Sciatic nerve (tissue), 2 donors: ENCODE results near the gene MACROD2. TPM values are rescaled to one million over a fixed set of nuclear protein-coding genes. Genes with fewer than 3 reads are reported as not detected.

ENCODE experiments used
- ATAC-seq: fragments of 200-7000 bp; cut with Tn5 transposase; one replicate; pipeline ENCODE4 v1.9.1; 2020; ENCODE audit warnings: mild to moderate bottlenecking, moderate library complexity
- DNase-seq: peaks from one replicate; pipeline ENCODE4 v3.0.0-alpha.2; 2020; ENCODE audit warnings: low spot score
- intact Hi-C: fragments of 100-400 bp; cut with DNase I; formaldehyde crosslinking; loops from one replicate; pipeline ENCODE4 v1.14.2; 2022
- total RNA-seq: library from RNA; stranded (reverse); fragmentation: NEBNext Ultra II Directional; extraction: Animal tissue kit (Norgen Biotek cat#: 25700); gene quantifications from one replicate; pipeline ENCODE4 v1.2.1, GENCODE V29; 2021
- donor health status: DM: no; HTN: no; CAD: no.
- donor health status: DM: no; HTN: no; CAD: no.

Gene MACROD2
- total RNA-seq, 1 donor from 2014 or later: 13.8 TPM

- DNase-seq: no peak
- intact Hi-C loops: no loop called here
- ATAC-seq: no peak
These were observed 1819.6 kb downstream of the MACROD2 start for GRCh38 chr20:15814911-15815310.

DNA sequence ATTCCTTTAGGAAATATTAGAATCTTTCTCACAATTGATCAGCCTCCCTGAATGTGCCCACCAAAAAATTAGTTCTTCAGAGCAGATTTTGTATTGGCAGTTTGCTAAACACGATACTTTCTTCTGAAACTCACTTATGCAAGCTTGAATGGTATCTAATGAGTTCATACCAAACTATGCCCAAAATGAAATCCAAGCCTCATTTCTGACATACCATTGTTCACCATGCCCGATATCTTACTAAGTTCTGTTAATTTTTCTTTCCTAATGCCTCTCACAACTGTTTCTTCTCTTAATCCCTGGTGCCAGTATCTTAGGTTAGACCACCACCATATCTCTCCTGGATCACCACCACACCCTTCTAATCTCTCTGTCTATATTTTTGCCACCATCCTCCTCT, 1822.0 kb downstream of the MACROD2 start:
- intact Hi-C loops: no loop called here
- ATAC-seq: no peak
- no peak for DNase-seq

DNA sequence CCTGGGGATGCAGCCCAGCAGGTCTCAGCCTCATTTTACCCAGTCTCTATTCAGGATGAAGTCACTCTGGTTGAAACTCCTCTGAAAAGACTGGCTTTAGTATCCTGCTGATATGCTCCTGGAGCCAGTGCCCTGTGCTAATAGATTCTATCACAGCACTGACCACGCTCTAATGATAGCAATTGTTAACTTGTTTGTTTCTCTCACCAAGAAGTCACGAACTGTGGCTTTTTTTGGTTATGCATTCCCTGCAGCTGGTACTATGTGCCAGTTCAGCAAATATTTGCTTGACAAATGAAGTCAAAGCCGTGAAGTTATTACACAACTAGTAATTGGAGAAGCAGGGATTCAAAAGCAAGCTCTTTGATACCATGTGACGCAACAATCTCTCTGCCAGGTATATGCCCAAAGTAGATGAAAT, 1823.3 kb downstream of the MACROD2 start:
- ATAC-seq: no peak
- DNase-seq: no peak

DNA sequence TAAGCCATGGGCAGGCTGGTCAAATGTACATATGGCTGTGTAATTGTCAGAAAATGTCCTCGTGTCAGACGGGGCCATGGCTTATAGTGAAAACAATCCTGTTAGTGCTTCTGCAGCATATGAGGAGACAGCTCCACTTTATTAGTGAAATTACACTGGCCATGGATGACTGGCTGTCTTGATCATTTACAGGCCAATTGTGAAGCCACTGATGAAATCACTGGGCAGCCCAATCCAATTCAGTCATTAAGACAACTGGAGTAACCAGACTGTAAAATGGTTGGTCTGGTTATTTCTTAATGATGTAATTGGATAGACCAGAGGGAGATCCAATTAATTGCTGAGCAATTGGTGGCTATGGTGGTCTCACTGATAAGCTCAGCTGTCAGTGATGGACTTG, 1828.4 kb downstream of the MACROD2 start:
- intact Hi-C loops: no loop called here
- DNase-seq (no peak), ATAC-seq (no peak)

More for the DNA sequence above, 1823.3 kb downstream of the MACROD2 start:
- intact Hi-C loops: no loop called here

GRCh38 chr20:15827628-15828027, 1832.3 kb downstream of the MACROD2 start:
- intact Hi-C loops: no loop called here
- DNase-seq (no peak), ATAC-seq (no peak)

- intact Hi-C loops: no loop called here
- ATAC-seq: no peak
- DNase-seq: no peak
These were observed 1835.9 kb downstream of the MACROD2 start for GRCh38 chr20:15831201-15831600.

DNA sequence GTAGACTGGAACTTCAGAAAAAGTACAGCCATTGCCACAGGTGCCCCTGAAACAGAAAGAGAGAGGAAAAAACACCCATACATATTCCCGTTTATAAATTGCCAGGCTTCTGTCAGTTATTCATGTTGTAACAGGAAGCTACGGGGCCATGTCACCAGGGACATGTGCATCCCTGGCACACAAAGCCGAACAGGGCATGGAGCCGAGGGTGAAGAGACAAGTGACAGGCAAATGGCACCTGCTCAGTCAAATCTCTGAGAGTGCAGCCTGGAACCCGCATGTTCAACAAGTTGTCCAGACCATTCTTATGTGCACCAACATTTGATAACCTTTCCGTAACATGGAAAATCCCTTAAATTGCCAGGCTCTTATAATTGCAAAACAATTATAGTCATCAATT, 1837.2 kb downstream of the MACROD2 start:
- ATAC-seq: no peak
- no peak for DNase-seq
- intact Hi-C loops: no loop called here

DNA sequence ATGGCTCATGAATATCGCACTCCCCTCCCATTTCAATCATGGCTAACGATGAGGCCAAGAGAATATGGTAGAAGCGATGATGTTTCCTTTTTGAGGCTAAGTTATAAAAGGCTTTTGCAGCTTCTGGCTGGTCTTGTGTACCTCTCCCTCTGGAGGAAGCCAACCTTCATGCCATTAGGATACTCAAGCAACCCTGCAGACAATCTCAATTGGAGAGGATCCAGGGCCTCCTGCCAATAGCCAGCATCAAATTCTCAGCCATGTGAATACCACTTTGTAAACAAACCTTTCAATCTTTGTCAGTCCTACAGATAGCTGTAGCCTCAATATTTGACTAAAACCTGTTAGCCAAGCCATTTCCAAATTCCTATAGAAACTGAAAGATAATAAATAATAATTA, 1839.5 kb downstream of the MACROD2 start:
- no peak for ATAC-seq

DNA sequence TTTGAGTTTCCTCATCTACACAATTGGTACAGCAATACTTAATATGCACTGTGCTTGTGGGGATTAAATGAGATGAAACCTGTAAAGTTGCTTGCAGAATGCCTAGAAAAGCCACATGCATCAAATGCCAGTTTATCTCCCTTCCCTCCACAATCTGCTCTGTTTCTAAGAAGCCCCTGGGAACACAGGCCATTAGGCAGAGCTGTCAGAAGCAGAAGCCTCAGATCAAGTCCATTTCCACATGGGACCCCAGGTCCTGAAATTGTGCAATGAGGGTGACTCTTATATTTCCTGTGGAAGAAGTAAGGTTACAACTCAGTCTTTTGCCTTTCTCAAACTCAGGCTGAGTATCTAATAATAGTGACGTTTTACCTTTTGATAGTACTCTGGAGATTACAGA, 1840.5 kb downstream of the MACROD2 start:
- no peak for ATAC-seq
- intact Hi-C loops: no loop called here
- DNase-seq: no peak

More for the DNA sequence above, 1839.5 kb downstream of the MACROD2 start:
- no peak for DNase-seq
- intact Hi-C loops: no loop called here

DNA sequence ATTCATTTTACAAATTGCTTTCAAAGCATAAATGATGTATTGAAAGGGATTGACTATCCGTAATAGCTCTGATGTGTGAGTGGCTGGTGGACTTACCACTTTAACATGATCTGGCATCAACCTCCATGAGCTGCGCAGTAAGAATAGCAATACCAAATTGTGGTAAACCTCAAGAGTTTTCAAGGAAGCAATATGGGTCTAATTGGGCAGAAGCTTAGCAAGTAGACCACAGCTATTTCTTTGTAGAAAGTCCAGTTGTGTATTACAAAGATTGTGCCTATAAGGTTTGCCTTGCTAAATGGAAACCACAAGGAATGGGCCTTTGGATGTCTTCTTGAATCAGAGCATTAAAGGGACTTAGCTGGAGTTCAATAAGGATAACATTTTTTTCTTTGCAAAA, 1841.3 kb downstream of the MACROD2 start:
- DNase-seq (no peak), ATAC-seq (no peak)
- intact Hi-C loops: no loop called here

- DNase-seq: no peak
- intact Hi-C loops: no loop called here
- no peak for ATAC-seq
These were observed 1842.2 kb downstream of the MACROD2 start for GRCh38 chr20:15837563-15837962.

GRCh38 chr20:15838466-15838865, 1843.2 kb downstream of the MACROD2 start:
- ATAC-seq (no peak), DNase-seq (no peak)
- intact Hi-C loops: no loop called here

GRCh38 chr20:15840636-15841301, 1845.5 kb downstream of the MACROD2 start:
- peak; percentile 67 for ATAC-seq
- intact Hi-C loops: no loop called here

GRCh38 chr20:15842872-15843271, 1847.6 kb downstream of the MACROD2 start:
- ATAC-seq (no peak), DNase-seq (no peak)
- intact Hi-C loops: no loop called here

More at GRCh38 chr20:15840636-15841301, 1845.5 kb downstream of the MACROD2 start:
- no peak for DNase-seq

DNA sequence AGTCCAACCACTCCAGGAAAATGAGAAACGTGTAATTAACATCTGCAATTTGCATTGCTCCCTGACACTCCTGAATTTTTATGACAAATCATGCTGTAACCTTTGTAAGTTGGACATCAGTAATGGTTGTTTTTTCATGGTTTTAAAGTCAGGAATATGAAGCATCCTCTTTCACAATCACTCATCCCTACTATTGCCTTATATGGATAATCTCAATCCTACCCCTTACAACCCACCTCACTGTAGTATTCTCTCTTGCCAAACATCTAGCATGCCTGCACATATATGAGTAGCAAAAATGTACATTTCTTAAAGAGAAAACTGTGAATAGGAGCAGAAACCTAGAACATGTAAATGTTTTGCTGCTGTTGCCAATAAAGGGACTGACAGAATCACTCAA, 1848.5 kb downstream of the MACROD2 start:
- no peak for ATAC-seq
- intact Hi-C loops: no loop called here
- no peak for DNase-seq

- intact Hi-C loops: no loop called here
- no peak for ATAC-seq
- DNase-seq: no peak
These were observed 1852.0 kb downstream of the MACROD2 start for GRCh38 chr20:15847196-15847784.

GRCh38 chr20:15848126-15848525, 1852.8 kb downstream of the MACROD2 start:
- DNase-seq (no peak), ATAC-seq (no peak)
- intact Hi-C loops: no loop called here

GRCh38 chr20:15848995-15849610, 1853.8 kb downstream of the MACROD2 start:
- intact Hi-C loops: no loop called here
- DNase-seq: no peak
- ATAC-seq: no peak

DNA sequence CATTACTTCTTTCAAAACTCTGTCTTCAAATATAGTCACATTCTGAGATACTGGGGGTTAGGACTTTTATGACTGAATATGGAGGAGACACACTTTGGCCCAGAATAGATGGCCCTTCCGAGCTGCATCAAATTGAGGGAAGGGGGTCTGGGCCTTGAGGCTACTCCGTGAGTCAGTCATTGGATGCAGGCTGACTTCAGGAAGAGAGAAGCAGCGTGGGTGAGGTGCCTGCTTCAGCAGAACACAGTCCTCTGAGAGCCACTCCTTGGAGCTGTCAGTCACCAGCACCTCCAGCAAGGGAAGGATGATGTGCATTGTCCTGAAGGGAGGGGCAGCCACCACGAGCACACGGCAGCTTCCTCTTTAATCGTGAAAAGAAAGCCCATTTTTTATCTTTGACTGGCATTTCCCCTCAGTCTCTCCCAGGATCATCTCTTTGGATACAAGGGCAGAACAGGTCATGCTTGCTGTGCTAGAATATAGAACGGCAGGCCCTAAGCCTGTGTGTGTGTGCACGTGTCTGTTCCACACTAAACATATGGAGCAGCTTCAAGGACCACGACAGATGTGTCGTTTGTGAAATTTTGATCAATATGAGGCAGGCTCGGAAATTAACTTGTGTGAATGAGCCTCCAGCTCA, 1856.4 kb downstream of the MACROD2 start:
- DNase-seq (no peak), ATAC-seq (no peak)
- intact Hi-C loops: no loop called here

DNA sequence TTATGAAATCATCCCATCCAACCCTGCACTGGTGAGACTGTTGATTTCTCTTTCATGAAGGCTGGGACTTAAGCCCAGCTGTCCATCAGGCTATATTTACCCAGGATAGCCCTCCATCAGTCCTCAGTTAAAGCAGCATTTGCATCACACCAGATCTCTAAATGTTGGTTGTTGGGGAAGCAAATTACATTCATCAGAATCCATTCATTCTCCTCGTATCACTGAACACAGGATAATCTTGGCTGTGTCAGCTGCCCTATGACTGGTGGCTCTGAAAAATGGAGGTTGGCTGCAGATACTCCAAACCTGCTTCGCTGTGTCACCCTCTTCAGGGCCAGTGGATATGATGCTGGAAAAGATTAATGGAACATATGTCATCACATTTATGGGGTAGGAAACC, 1859.6 kb downstream of the MACROD2 start:
- DNase-seq (no peak), ATAC-seq (no peak)
- intact Hi-C loops: no loop called here
